Endometrial microvascular endothelial cells (primary cell): Measurements from ENCODE around the gene KMO. TPM values are rescaled to one million over a fixed set of nuclear protein-coding genes. Genes with fewer than 3 reads are reported as not detected.

Experiments used
- in situ Hi-C: cut with HindIII; loops from 2 replicates; pipeline ENCODE4 v1.10.0; 2017; ENCODE audit warnings: low sequenced_read_pairs, low pct_unique_long_range_greater_than_20kb; ENCODE audit errors: inconsistent ontology term
- total RNA-seq: library from RNA; depleted of rRNA; stranded (reverse); fragments of >200 nt; gene quantifications from one replicate; pipeline ENCODE4 v1.2.3, GENCODE V29; 2015; ENCODE audit errors: inconsistent ontology term

Gene KMO
- total RNA-seq, 1 donor from 2014 or later, result not detected

DNA sequence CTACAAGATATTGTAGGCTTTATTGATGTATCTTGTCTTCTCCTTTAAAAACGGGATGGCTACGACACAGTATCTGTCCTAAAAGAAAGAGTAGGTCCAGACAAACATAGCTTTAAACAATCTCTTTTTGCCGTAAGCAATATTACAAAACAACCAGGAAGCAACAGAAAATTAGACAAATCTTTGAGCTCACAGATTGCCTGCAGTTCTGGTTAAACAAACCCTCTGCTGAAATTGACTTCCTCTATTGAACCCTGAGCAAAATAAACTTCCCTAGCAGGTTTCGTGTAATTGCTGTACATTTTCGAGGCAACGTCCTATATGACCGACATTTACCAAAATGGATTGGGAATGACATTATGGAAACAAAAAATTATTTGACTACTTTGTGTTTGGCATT, 57.3 kb downstream of the KMO start:
- in situ Hi-C loops, result no loop called here

- in situ Hi-C loops, result no loop called here
Measured at GRCh38 chr1:241590719-241591118, 58.5 kb downstream of the KMO start.

- in situ Hi-C loops, result no loop called here
Measured at GRCh38 chr1:241591317-241591716, 59.1 kb downstream of the KMO start.

DNA sequence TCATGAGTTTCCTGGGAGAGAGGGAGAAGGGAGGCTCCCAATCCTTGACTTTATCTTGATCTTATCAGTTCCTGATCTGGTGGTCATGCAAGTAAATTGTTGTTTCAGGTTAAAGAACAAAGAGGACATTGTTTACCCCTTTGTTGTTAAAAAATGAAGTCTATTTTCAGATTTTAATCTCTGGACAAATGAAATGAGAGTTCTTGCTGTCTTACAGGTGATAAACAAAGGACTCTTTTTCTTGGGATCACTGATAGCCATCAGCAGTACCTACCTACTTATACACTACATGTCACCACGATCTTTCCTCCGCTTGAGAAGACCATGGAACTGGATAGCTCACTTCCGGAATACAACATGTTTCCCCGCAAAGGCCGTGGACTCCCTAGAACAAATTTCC, 59.6 kb downstream of the KMO start:
- in situ Hi-C loops, result no loop called here

- in situ Hi-C loops, result no loop called here
Measured at GRCh38 chr1:241592273-241592958, 60.2 kb downstream of the KMO start.

DNA sequence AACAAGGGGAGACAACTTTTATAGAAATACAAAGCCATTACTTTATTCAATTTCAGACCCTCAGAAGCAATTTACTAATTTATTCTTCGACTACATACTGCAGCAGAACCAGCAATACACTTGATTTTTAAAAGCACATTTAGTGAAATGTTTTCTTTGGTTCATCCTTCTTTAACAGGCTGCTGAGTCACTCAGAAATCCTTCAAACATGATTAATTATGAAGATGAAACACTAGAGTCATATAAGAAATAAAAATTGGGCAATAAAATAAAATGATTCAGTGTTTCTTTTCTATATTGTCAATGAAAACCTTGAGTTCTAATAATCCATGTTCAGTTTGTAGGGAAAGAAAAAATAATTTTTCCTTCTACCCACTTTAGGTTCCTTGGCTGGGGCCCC, 61.0 kb downstream of the KMO start:
- in situ Hi-C loops, result no loop called here

GRCh38 chr1:241596633-241597032, 64.5 kb downstream of the KMO start:
- in situ Hi-C loops, result no loop called here

DNA sequence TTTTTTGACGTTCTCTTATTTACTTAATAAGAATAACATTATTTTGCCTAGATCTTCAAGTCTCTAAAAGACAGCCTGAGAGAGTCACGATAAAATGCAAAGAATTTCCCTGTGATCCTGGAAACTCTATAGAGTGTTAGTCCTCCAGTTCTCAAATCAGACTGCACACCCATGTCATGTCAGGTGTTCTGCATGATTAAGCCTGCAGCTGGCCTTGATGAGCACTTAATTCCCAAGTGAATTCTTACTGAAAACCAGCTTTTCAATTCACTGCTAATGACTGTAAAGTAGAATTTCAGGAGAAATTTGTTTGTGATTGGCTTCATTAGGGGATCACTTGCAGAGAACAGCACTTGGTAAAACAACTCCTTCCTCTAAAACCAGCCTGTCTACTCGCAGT, 66.1 kb downstream of the KMO start:
- in situ Hi-C loops, result no loop called here

- in situ Hi-C loops, result no loop called here
Measured at GRCh38 chr1:241600496-241600901, 68.3 kb downstream of the KMO start.

- in situ Hi-C loops, result no loop called here
Measured at GRCh38 chr1:241603731-241604245, 71.6 kb downstream of the KMO start.

DNA sequence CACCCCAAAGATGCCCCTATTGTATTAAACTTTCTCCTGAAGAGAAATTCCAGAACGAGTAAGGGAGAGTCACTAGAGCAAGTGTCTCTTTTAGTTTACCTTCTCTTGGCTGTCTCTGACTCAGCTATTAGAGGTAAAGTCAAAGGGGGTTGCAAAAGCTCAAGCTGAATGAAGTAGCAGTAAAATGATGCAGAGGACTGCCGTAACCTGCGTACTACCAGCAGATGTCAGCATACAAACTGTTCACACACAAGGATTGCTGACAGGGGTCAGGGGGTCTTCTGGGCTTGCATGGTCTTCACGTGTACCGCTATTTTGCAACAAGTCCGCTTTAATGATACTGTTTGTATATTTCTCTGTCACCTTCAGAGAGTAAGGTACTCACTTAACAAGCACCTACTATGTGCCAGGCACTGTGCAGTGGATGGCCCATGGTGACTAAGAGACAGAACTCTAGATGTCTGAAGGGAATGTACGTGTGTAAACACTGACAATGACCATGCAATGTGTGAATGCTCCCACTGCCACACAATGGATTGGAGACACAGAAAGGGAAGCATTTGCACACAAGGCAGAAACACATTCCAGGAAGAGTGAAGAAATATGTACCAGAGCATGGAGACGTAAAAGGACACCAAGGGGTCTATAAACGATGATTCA, 73.1 kb downstream of the KMO start:
- in situ Hi-C loops, result no loop called here

DNA sequence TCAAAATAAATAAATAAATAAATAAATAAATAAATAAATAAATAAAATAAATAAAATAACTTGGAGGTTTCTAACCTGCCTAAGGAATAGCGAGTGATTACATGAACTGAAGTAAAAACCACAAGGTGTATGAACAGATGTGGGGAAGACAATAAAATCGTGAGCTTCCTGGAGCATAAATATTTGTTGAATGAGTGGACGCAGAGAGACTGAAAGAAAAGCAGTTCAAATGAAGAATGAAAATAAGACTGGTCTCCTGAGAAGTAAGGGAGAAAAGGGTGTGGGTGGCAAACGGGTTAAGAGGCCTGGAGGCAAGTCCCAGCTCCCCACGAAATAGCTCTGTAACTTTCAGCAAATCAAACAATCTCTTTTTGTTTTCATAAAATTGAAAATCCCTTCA, 74.4 kb downstream of the KMO start:
- in situ Hi-C loops, result no loop called here

DNA sequence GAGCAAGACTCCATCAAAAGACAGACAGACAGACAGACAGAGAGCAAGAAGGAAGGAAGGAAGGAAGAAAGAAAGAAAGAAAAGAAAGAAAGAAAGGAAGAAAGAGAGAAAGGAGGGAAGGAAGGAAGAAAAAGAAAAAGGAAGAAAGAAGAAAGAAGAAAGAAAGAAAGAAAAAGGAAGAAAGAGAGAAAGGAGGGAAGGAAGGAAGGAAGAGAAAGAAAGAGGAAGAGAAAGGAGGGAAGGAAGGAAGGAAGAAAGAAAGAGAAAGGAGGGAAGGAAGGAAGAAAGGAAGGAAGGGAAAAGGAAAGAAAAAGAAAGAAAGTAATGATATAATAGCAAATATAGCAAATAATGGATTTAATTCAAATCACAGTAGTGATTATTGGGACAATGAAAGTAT, 75.3 kb downstream of the KMO start:
- in situ Hi-C loops, result no loop called here

DNA sequence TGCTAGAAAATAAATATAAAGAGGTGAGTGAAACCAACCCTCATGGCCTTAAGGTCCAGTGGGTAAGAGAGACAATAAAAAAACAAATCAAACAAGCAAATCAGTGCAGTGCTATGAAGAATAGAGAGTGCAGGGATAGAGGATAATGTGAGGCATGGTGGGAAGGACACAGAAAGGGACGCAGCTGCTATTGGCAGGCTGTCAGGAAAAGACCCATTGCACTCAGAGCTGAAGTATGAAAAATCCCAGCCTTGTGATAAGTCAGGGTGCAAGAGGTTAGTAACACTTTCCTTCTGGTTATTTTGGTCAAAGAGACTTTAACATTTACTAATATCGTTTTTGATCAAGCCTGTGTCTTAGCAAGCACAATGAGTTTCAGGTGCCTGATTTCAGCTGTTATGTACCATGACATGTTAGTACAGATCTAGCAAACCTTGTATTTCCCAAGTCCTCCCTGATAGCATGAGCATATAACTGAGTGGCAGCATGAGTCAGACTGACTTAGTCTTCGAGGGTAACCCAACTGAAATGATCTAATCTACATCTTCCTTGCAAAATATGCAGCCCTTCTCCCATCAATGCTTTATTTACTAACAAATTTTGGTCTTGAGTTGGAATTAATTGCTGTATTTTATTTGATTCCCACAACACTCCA, 76.3 kb downstream of the KMO start:
- in situ Hi-C loops, result no loop called here

DNA sequence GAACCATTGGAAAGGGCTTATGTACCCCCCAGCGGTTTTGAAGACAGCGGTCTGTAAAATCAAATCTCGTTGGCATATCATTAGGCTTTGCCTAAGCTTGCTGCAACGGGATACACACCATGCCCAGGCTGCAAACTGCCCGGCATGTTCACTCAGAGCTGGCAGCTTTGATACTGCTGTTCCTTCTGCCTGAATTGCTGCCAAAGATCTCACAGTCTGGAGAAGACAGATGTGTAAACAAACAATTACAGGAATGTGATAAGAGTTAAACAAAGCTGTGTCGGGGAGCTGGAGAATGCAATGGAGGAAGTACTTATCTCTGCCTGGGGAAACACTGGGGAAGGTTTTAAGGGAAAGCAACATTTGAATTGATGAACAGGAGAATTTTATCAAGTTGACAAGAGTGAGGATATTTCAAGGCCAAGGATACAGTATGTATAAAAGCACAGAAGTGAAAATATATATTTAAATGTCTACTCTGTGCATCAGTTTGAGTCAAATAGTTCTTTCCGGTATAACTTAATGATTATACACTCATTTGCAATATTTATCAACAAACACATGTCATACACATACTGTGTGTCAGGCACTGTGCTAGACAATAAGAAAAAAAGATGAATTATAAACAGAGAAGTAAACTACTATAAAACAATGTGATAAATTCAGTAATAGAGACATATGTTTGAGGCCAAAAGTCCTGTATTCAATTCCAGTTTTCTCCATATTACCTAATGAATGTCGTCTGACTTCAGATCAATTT, 78.1 kb downstream of the KMO start:
- in situ Hi-C loops, result no loop called here

DNA sequence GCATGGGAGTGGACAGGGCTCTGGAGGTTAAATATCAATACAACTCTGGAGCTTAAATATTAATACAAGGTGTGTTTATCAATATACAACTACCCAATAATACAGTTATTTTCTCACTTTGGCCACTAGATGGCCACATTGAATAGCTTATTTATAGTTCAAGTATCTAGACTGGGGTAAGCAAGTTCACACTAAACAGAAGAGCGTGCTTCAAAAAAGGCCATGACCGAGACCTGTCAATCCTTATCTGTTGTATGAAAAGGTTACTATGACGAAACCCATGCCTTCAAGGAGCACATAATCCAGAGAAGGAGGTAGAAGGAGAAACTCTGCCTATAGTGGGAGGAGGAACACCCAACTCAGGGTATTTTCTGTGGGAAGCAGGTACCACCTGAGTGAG, 78.9 kb downstream of the KMO start:
- in situ Hi-C loops, result no loop called here

DNA sequence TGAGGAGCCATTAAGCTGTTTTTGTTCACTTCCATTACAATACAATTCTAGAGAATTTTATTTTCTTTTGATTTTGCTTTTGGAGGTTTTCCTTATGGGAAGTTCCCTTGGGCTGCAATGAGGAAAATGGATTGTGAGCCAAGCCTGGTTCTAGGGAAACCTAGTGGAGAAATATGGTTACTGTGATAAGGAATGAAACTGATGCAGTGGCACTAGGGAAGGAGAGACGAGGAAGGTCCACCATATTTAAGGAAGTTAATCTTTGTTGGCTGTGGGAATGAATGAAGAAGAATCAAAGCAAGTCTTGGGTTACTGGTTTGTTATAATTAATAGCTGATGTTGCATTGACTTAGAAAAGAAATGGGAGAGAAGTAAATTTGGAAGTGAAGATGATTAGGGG, 79.6 kb downstream of the KMO start:
- in situ Hi-C loops, result no loop called here

DNA sequence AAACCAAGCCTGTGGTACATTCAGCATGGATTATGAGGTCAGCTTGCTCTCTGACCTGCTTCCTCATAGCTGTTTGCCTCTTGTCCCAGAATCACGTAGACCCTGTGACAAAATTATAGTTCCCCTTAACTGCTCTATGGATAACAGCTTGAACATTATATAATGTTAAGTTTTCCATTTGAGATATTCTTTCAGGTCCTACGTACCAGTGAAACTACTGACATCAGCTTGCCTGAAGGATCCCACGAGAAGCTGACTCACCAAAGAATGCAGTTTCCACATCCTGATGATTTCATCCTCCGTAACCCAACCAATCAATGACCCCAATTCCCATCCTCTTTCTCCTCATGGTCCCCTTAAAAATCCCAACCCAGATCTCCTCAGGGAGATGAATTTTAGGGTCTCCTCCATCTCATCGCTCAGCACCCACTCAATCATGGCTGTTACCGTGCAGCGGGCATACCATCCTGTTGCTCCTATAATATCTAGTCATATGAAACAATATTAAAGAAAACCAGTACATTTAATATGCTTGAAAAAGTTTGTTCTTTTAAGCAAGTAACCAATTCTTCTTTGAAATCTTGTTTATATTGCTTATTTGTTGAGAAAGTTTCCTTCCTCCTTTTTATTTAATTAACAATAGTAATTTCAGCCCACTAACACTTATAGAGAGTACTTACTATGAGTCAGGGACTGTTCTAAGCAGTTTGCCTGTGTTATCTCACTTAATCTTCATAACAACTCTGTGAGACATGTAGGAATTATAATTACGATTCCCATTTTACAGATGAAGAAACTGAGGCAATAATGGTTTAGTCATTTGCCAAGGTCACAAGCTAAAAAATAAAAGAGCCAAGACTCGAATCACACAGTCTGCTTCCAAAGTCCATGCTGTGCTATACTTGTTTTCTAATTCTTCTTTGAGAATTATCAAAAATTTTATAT, 80.6 kb downstream of the KMO start:
- in situ Hi-C loops, result no loop called here
